Rectal smooth muscle tissue (tissue), 1 donor: Measurements from ENCODE around the gene AIP.
"Not testable (repeated sequence)": the region's sequence is repeated elsewhere in the genome, so short reads cannot be mapped to it uniquely, and the experiment has no call there.

Experiments used
- H3K27ac ChIP-seq: one replicate; pipeline ENCODE4 v1.7.0; 2013; ENCODE audit warnings: low read depth, low read length, inconsistent platforms
- H3K27me3 ChIP-seq: one replicate; pipeline ENCODE4 v1.7.0; 2013; ENCODE audit warnings: low read length; ENCODE audit not compliant: control insufficient read depth, insufficient read depth
- H3K36me3 ChIP-seq: one replicate; pipeline ENCODE4 v1.7.0; 2013; ENCODE audit warnings: low read length; ENCODE audit not compliant: control insufficient read depth, insufficient read depth
- H3K4me1 ChIP-seq: one replicate; pipeline ENCODE4 v1.7.0; 2013; ENCODE audit warnings: low read length; ENCODE audit not compliant: control insufficient read depth, insufficient read depth
- H3K4me3 ChIP-seq: one replicate; pipeline ENCODE4 v1.7.0; 2013; ENCODE audit warnings: low read length
- H3K9ac ChIP-seq: one replicate; pipeline ENCODE4 v1.7.0; 2013; ENCODE audit warnings: low read length

AIP gene

DNA sequence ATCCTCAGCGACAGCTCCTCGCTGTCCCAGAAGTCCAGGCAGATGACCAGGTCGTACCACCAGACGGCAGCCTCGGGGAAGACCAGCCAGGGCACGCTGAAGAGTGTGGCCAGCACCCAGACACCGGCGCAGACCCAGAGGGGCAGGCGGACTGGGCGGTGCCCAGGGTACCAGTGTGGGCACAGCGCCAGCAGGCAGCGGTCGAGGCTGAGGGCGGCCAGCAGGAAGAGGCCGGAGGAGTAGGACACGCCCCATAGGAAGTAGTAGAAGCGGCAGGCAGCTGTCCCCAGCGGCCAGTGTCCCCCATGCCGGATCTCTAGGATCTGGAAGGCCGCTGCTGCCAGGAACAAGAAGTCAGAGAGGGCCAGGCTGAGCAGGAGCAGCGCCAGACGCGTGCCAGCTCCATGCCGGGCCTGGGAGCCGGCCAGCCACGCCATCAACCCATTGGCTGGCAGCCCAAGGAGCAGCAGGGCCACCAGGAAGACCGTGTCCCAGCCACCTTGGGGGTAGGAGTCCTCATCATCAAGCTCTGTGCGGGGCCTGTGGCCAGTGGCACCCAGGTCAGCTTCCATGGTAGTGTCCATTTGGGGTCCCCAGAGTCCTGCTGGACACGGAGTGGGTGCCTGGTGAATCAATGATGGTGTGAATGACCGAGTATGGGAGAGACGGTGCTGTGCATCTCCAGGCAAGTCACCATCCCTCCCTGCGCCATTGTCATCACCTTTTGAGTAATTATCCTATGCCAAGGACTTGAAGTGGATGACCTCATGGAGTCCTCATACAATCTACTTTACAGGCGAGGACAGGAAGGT, 30.5 kb upstream of the AIP start, which contains the start of gene GPR152:
Gene GPR152 (minus strand): TSS at position 589 of the 812 bp plus-strand sequence. CDS start 5 bp downstream, at position 584.
- no peak within 1 kb of the TSS for H3K27ac ChIP-seq

DNA sequence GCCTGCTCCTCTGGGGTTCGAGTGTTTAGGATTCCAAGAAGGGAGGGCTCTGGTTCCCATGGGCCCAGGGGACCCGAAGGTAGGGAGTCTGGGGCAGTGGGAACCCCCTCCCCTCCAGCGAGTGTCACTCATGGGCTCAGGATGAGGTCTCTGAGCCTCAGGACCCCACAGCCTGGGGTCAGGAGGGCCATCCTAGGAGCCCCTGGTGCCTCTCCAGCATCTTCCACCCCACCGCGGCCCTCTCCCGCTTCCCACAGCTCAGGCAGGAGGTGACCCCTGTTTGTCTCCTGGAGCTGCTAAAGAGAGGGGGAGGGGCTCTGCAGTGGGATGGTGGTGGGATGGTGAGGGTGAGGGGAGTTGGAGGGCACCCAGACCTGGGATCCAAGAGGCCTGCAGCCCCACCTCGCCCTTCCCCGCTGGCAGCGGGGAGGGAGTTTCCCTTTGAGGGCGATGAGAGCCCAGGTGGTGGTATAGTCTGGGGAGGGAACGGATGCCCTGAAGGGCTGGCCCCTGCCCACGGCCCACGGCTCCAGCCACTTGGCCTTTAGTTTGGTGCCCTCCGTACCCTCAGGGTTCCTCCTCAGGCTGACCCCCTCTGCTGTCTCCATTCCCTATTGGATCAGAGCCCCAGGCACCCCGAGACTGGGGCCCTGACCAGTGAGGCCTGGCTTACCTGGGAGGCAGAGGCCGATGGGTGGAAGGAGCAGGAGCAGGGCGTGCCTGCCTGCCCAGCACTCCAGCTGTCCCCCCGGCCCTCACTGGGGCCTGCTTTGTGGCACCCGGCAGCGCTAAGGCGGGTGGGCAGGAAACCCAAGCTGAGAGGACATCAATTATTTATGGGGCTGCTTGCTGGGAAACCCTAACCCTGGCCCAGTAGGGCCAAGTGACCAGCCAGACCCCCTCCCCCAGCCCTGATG, 28.8 kb upstream of the AIP start:
- no peak overlapping the region for H3K27ac ChIP-seq
- no peak overlapping the region for H3K9ac ChIP-seq

More for the DNA sequence above, 30.5 kb upstream of the AIP start, which contains the start of gene GPR152:
- Histone ChIP-seq H3K4me1 (no peaks in the 10 kb centered on the region), H3K4me3 (no peak within 1 kb of the TSS), H3K27me3 (no peaks in the 10 kb centered on the region), H3K9ac (no peak within 1 kb of the TSS), H3K36me3 (no peaks in the 10 kb centered on the region)

DNA sequence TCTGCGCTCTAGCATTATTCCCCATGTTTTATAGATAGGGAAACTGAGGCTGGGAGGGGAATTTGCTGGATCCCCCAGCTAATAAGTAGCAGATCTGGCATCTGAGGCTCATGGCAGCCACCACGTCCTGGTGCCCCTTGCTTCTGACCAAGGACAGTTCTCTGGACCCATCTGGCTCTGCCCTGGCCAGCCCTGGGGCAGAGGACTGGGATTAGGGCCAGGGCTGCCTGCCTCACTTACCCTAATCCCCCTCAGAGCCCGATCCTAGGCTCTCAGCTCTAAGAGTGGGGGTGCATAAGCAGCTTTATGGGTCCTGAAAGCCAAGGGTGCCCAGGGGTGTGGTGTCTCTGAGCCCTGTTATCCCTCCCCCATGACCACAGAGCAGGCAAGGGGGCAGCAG, 27.8 kb upstream of the AIP start, which contains the start of gene CABP4:
Gene CABP4 (plus strand): TSS at position 301 of the 400 bp plus-strand sequence. CDS start 70 bp downstream, at position 371.
- no peak within 1 kb of the TSS for H3K4me3 ChIP-seq
- no peaks in the 10 kb centered on the region for H3K27me3 ChIP-seq
- no peaks in the 10 kb centered on the region for H3K36me3 ChIP-seq
- no peak within 1 kb of the TSS for H3K9ac ChIP-seq
- H3K27ac ChIP-seq: no peak within 1 kb of the TSS
- no peaks in the 10 kb centered on the region for H3K4me1 ChIP-seq

More for the DNA sequence above, 28.8 kb upstream of the AIP start:
- Histone ChIP-seq H3K27me3 (no peaks in the 10 kb centered on the region), H3K36me3 (no peaks in the 10 kb centered on the region), H3K4me3 (no peak overlapping the region), H3K4me1 (no peaks in the 10 kb centered on the region)

DNA sequence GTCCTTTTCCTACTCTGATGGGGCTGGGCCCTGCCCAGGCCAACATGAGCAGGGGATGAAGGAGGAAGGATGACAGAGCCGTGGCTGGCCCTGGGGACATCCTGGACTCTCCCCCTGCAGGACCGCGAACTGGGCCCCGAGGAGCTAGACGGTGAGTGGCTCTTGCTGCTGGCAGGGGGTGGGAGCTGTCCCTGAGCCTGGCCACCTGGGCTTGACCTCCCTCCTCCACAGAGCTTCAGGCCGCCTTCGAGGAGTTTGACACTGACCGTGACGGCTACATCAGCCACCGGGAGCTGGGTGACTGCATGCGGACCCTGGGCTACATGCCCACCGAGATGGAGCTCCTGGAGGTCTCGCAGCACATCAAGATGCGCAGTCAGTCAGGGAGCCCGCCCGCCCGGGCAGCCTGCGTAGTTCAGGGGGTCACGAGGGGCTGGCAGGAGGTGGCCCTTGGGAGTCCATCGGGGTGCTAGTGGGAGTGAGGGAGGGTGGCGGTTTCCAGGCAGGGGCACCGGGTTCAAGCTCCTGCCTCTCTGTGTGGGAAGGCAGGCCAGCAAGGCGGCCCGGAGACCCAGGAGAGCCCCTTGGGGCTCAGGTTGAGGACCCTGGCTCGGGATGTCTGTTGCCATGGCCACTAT, 26.6 kb upstream of the AIP start:
- no peak overlapping the region for H3K27ac ChIP-seq
- no peak overlapping the region for H3K4me3 ChIP-seq
- H3K36me3 ChIP-seq: no peaks in the 10 kb centered on the region
- no peak overlapping the region for H3K9ac ChIP-seq
- no peaks in the 10 kb centered on the region for H3K4me1 ChIP-seq
- H3K27me3 ChIP-seq: no peaks in the 10 kb centered on the region

DNA sequence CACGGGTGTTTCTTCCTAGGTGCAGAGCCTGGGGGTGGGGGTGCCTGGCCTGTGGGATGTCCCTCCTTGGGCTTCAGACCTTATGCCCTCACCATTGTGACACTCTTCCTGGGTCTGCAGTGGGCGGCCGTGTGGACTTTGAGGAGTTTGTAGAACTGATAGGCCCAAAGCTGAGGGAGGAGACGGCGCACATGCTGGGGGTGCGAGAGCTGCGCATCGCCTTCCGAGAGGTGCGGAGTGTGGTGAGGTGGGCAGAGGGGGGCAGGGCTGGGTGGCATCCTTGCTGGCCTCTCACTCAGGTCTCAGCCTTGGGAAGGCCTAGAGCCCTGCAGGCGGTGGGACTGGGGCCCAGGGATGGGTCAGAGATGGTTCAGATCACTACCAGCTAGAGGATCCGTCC, 25.4 kb upstream of the AIP start:
- Histone ChIP-seq H3K9ac (no peak overlapping the region), H3K27ac (no peak overlapping the region), H3K4me3 (no peak overlapping the region), H3K27me3 (no peaks in the 10 kb centered on the region), H3K36me3 (no peaks in the 10 kb centered on the region), H3K4me1 (no peaks in the 10 kb centered on the region)

DNA sequence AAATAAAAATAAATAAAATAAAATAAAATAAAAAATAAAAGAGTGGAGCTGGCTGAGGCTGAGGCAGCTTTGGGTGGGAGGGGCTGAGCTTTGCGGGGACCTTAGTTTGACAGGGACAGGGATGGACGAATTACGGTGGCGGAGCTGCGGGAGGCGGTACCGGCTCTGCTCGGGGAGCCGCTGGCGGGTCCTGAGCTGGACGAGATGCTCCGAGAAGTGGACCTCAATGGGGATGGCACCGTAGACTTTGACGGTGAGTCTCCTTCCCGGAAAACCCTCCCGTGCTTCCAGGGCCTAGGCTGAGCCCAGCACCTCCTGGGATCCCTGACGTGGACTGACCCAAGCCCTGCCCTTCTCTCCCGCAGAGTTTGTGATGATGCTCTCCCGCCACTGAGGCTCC, 24.6 kb upstream of the AIP start:
- Histone ChIP-seq H3K4me1 (no peaks in the 10 kb centered on the region), H3K4me3 (no peak overlapping the region), H3K27ac (no peak overlapping the region), H3K36me3 (no peaks in the 10 kb centered on the region), H3K9ac (no peak overlapping the region), H3K27me3 (no peaks in the 10 kb centered on the region)

DNA sequence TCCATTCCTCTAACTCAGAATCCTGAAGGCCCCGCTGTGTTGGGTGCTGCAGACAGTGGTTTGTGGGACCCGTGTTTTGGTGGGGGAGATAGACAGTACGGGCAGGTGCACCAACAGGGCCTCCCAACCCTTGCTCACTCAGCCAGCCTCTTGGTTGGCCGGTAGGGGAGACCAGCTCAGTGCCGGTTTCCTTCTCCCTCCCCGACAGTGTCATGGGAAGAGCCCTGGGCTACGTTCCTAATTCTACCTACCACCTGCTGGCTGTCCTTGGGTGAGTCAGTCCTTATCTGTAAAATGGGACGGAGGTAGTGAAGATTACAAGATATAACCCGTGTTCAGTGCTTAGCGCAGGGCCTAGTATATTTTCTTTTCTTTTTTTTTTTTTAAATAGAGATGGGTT, 19.6 kb upstream of the AIP start:
- Histone ChIP-seq H3K27ac (no peak overlapping the region), H3K4me3 (no peak overlapping the region), H3K27me3 (no peaks in the 10 kb centered on the region), H3K9ac (no peak overlapping the region), H3K36me3 (no peaks in the 10 kb centered on the region), H3K4me1 (peaks cover 6% of the 10 kb centered on the region)

DNA sequence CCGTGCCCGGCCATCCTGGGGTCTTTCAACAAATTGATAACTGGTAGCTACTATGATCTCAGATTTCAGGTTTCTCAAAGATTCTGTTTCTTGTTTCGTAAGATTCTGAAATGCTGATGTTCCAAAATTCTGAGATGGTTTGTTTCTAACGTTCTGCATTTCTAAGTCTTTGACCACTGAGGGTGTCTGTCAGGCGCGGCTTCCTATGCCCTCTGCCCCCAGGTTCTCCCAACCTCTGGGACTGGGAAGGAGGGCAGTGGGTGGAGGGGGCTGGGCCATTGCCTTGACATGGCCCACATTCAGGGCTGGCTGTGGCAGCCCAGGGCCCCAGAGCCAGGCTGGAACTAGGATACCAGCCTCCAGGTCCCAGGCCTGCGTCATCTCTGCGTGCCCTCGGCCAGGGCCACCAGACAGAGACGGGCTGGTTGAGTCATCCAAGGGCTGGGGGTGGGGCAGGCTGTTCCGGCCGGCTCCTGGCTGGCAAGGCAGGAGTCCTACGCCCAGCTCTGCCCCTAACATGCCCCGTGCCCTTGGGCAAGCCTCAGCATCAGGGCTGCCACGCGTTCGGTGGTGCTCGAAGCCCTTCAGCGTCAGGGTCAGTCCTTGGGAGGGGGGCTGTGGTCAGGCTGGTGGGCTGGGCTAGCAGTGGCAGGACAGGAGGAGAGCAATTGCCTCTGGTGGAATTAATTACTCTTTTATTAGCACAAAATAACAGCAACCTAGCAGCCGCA, 19.0 kb upstream of the AIP start:
- peak overlapping the region; percentile 91 for H3K27ac ChIP-seq
- no peak overlapping the region for H3K9ac ChIP-seq
- peak overlapping the region; percentile 46 for H3K4me3 ChIP-seq
- H3K36me3 ChIP-seq: no peaks in the 10 kb centered on the region
- no peaks in the 10 kb centered on the region for H3K27me3 ChIP-seq
- peaks cover 9% of the 10 kb centered on the region for H3K4me1 ChIP-seq

DNA sequence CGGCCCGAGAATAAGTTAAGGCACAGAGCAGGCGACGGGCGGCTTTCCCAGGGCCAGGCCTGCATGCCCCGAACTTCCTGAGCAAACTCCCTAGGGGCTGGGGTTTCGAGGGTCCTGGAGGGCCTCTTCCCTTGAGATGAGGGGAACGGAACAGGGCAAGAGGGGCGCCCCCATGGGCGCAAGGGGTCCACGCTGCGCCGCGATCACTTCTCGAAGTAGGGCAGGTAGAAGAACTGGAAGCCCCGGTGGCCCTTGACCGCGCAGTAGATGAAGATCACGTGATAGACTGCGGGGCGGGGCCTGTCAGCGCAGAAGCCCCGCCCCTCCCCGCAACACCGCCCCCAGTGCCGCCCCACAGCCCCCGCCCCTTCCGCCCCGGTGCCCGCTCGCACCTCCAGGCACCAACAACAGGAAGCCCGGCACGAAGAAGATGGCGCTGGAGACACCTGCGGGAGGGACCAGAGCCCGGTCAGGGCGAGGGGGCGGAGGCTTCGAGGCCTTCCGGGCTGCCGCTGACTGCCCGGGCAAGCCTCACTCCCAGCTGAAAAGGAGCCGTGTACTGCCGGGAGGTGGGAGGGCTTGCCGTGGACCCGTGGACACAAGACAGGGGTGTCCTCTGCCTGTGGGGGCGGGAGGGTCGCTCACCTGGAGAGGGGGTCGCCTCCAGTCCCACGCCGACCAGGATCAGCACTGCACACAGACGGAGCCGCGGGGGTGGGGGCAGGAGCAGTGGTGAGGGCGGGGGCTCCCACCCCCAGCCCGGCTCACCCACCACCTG, 18.2 kb upstream of the AIP start:
- Histone ChIP-seq H3K36me3 (no peaks in the 10 kb centered on the region), H3K9ac (peak overlapping the region; percentile 81), H3K27ac (peak overlapping the region; percentile 91), H3K27me3 (no peaks in the 10 kb centered on the region), H3K4me1 (peaks cover 9% of the 10 kb centered on the region), H3K4me3 (peak overlapping the region; percentile 75)

DNA sequence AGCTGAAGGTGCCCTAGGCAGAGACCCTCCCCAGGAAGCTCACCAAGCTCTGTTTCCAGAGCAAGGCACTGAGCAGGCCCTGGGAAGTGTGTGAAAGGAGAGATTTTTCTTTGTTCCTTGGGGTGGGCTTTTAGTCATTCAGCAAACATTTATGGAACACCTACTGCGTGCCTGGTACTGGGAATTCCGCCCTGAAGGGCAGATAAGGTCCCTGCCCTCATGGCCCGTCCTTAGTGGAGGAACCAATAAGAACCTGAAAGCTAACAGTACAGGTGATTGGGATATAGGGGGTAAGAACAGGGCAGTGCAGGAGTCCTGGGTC, 17.7 kb upstream of the AIP start:
- peak overlapping the region; percentile 75 for H3K4me3 ChIP-seq
- no peaks in the 10 kb centered on the region for H3K36me3 ChIP-seq
- H3K9ac ChIP-seq: peak overlapping the region; percentile 81
- peak overlapping the region; percentile 91 for H3K27ac ChIP-seq
- H3K4me1 ChIP-seq: peaks cover 9% of the 10 kb centered on the region
- H3K27me3 ChIP-seq: no peaks in the 10 kb centered on the region

DNA sequence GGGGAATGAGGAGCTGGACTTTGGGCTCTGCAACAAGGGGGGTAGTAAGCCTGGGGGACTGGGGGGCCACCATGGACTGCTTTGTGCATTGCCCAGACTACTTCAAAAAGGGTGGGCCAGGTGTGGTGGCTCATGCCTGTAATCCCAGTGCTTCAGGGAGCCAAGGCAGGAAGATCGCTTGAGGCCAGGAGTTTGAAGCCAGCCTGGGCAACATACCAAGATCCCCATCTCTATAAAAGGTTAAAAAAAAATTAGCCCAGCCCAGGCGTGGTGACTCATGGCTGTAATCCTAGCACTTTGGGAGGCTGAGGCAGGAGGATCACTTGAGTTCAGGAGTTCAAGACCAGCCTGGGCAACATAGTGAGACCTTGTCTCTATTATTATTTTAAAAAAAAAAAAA, 17.3 kb upstream of the AIP start:
- not testable (repeated sequence) for H3K27me3 ChIP-seq, H3K9ac ChIP-seq
- H3K4me3 ChIP-seq: peak overlapping the region; percentile 75

More for the DNA sequence above, 17.3 kb upstream of the AIP start:
- not testable (repeated sequence) for H3K4me1 ChIP-seq, H3K27ac ChIP-seq, H3K36me3 ChIP-seq
